BLaER1 (cell line): ENCODE measurements around the gene CFAP91.
"Not testable (repeated sequence)": the region's sequence is repeated elsewhere in the genome, so short reads cannot be mapped to it uniquely, and the experiment has no call there.

ENCODE experiments used
- H3K27ac ChIP-seq: shearing (Covaris generic); formaldehyde crosslinking; 2 replicates; pipeline ENCODE4 v1.8.1; 2022
- H3K27me3 ChIP-seq: shearing (Covaris generic); formaldehyde crosslinking; 2 replicates; pipeline ENCODE4 v1.8.1; 2022
- H3K36me3 ChIP-seq: shearing (Covaris generic); formaldehyde crosslinking; 2 replicates; pipeline ENCODE4 v1.8.1; 2022
- H3K4me1 ChIP-seq: shearing (Covaris generic); formaldehyde crosslinking; 2 replicates; pipeline ENCODE4 v1.8.1; 2022
- H3K4me2 ChIP-seq: shearing (Covaris generic); formaldehyde crosslinking; 2 replicates; pipeline ENCODE4 v1.8.1; 2022
- H3K4me3 ChIP-seq: shearing (Covaris generic); formaldehyde crosslinking; 2 replicates; pipeline ENCODE4 v1.8.1; 2022
- H3K9ac ChIP-seq: shearing (Covaris generic); formaldehyde crosslinking; 2 replicates; pipeline ENCODE4 v1.8.1; 2022
- H3K9me3 ChIP-seq: shearing (Covaris generic); formaldehyde crosslinking; 2 replicates; pipeline ENCODE4 v1.8.1; 2022
- H4K20me1 ChIP-seq: shearing (Covaris generic); formaldehyde crosslinking; 2 replicates; pipeline ENCODE4 v1.8.1; 2022
- Cebpa-rat ChIP-seq: shearing (Covaris generic); IDR thresholded peaks from 2 replicates; pipeline ENCODE4 v1.8.1; 2022

Gene CFAP91

GRCh38 chr3:119677641-119677934 lies 25.2 kb upstream of the CFAP91 start:
- Histone ChIP-seq H4K20me1 (no peaks in the 10 kb centered on the region; the same call in 1 of the 2 replicates), H3K27ac (peak overlapping the region; percentile 81), H3K4me2 (peak overlapping the region; percentile 88), H3K4me3 (peak overlapping the region; percentile 80), H3K4me1 (peaks cover 20% of the 10 kb centered on the region), H3K36me3 (peaks cover 26% of the 10 kb centered on the region), H3K27me3 (no peaks in the 10 kb centered on the region), H3K9me3 (no peaks in the 10 kb centered on the region), H3K9ac (peak overlapping the region; percentile 83)
- no peak for TF ChIP-seq Cebpa-rat

GRCh38 chr3:119678209-119678608 lies 24.6 kb upstream of the CFAP91 start:
- not testable (repeated sequence) for H4K20me1 ChIP-seq, H3K9ac ChIP-seq, H3K27me3 ChIP-seq, H3K9me3 ChIP-seq, H3K27ac ChIP-seq
- peaks cover 20% of the 10 kb centered on the region for H3K4me1 ChIP-seq
- H3K36me3 ChIP-seq, result peaks cover 20% of the 10 kb centered on the region
- peak overlapping the region; percentile 88 for H3K4me2 ChIP-seq
- H3K4me3 ChIP-seq, result peak overlapping the region; percentile 80

- Histone ChIP-seq H3K4me1 (peaks cover 20% of the 10 kb centered on the region), H3K27me3 (no peaks in the 10 kb centered on the region), H3K4me2 (no peak overlapping the region), H3K9ac (no peak overlapping the region), H4K20me1 (no peaks in the 10 kb centered on the region; the same call in 1 of the 2 replicates), H3K9me3 (no peaks in the 10 kb centered on the region), H3K36me3 (peaks cover 3% of the 10 kb centered on the region), H3K27ac (no peak overlapping the region), H3K4me3 (no peak overlapping the region)
- TF ChIP-seq Cebpa-rat, result no peak
Measured at GRCh38 chr3:119679874-119680273, 22.9 kb upstream of the CFAP91 start.

GRCh38 chr3:119681279-119681678 lies 21.5 kb upstream of the CFAP91 start:
- no peak for TF ChIP-seq Cebpa-rat
- no peaks in the 10 kb centered on the region for H4K20me1 ChIP-seq
- H3K9ac ChIP-seq, result no peak overlapping the region
- peaks cover 12% of the 10 kb centered on the region for H3K4me1 ChIP-seq
- no peaks in the 10 kb centered on the region for H3K27me3 ChIP-seq
- no peaks in the 10 kb centered on the region for H3K36me3 ChIP-seq
- H3K4me3 ChIP-seq, result no peak overlapping the region
- H3K4me2 ChIP-seq, result no peak overlapping the region
- peaks cover 6% of the 10 kb centered on the region for H3K9me3 ChIP-seq
- H3K27ac ChIP-seq, result no peak overlapping the region

GRCh38 chr3:119683421-119683820 lies 19.4 kb upstream of the CFAP91 start:
- H3K4me2 ChIP-seq, result no peak overlapping the region
- H3K27me3 ChIP-seq, result no peaks in the 10 kb centered on the region
- no peak overlapping the region for H3K9ac ChIP-seq

GRCh38 chr3:119690043-119690656 lies 12.7 kb upstream of the CFAP91 start:
- H3K36me3 ChIP-seq, result no peaks in the 10 kb centered on the region
- H3K27me3 ChIP-seq, result no peaks in the 10 kb centered on the region
- H3K9ac ChIP-seq, result no peak overlapping the region
- peaks cover 14% of the 10 kb centered on the region for H3K9me3 ChIP-seq
- no peaks in the 10 kb centered on the region for H4K20me1 ChIP-seq
- H3K4me1 ChIP-seq, result no peaks in the 10 kb centered on the region
- H3K4me2 ChIP-seq, result no peak overlapping the region
- no peak overlapping the region for H3K27ac ChIP-seq
- H3K4me3 ChIP-seq, result no peak overlapping the region
- no peak for TF ChIP-seq Cebpa-rat

More at GRCh38 chr3:119683421-119683820, 19.4 kb upstream of the CFAP91 start:
- no peaks in the 10 kb centered on the region for H3K4me1 ChIP-seq
- H3K9me3 ChIP-seq, result peaks cover 14% of the 10 kb centered on the region
- H3K4me3 ChIP-seq, result no peak overlapping the region
- TF ChIP-seq Cebpa-rat, result no peak
- no peak overlapping the region for H3K27ac ChIP-seq
- no peaks in the 10 kb centered on the region for H4K20me1 ChIP-seq
- H3K36me3 ChIP-seq, result no peaks in the 10 kb centered on the region

- Histone ChIP-seq H4K20me1 (no peaks in the 10 kb centered on the region), H3K9me3 (no peaks in the 10 kb centered on the region), H3K4me3 (no peak overlapping the region), H3K36me3 (no peaks in the 10 kb centered on the region), H3K4me2 (no peak overlapping the region), H3K9ac (no peak overlapping the region), H3K27ac (no peak overlapping the region), H3K27me3 (no peaks in the 10 kb centered on the region), H3K4me1 (no peaks in the 10 kb centered on the region)
- TF ChIP-seq Cebpa-rat, result no peak
Measured at GRCh38 chr3:119695480-119695879, 7.3 kb upstream of the CFAP91 start.

GRCh38 chr3:119697394-119697793 lies 5.4 kb upstream of the CFAP91 start:
- no peak overlapping the region for H3K27ac ChIP-seq
- no peaks in the 10 kb centered on the region for H3K27me3 ChIP-seq
- no peak overlapping the region for H3K9ac ChIP-seq
- H3K4me2 ChIP-seq, result no peak overlapping the region
- H3K4me1 ChIP-seq, result no peaks in the 10 kb centered on the region
- no peaks in the 10 kb centered on the region for H4K20me1 ChIP-seq
- H3K4me3 ChIP-seq, result no peak overlapping the region
- no peak for TF ChIP-seq Cebpa-rat
- H3K9me3 ChIP-seq, result peaks cover 9% of the 10 kb centered on the region
- H3K36me3 ChIP-seq, result no peaks in the 10 kb centered on the region

- Histone ChIP-seq H3K9me3 (peaks cover 21% of the 10 kb centered on the region), H4K20me1 (no peaks in the 10 kb centered on the region), H3K4me1 (no peaks in the 10 kb centered on the region), H3K36me3 (no peaks in the 10 kb centered on the region), H3K27me3 (no peaks in the 10 kb centered on the region), H3K4me2 (no peak overlapping the region), H3K9ac (no peak overlapping the region), H3K4me3 (no peak overlapping the region), H3K27ac (no peak overlapping the region)
- TF ChIP-seq Cebpa-rat, result no peak
Measured at GRCh38 chr3:119700269-119700919, 2.4 kb upstream of the CFAP91 start.

- H3K4me3 ChIP-seq, result no peak overlapping the region
Measured at GRCh38 chr3:119700920-119701734, 1.7 kb upstream of the CFAP91 start.

More at GRCh38 chr3:119700920-119701734, 1.7 kb upstream of the CFAP91 start:
- Histone ChIP-seq H3K27me3 (no peaks in the 10 kb centered on the region), H4K20me1 (no peaks in the 10 kb centered on the region), H3K9ac (no peak overlapping the region), H3K27ac (no peak overlapping the region), H3K4me2 (peak overlapping the region; percentile 17; the same call in 1 of the 2 replicates), H3K4me1 (no peaks in the 10 kb centered on the region), H3K9me3 (peaks cover 21% of the 10 kb centered on the region), H3K36me3 (no peaks in the 10 kb centered on the region)
- TF ChIP-seq Cebpa-rat, result no peak
